ENCODE results near the gene DPF3.

DPF3 gene

DNA sequence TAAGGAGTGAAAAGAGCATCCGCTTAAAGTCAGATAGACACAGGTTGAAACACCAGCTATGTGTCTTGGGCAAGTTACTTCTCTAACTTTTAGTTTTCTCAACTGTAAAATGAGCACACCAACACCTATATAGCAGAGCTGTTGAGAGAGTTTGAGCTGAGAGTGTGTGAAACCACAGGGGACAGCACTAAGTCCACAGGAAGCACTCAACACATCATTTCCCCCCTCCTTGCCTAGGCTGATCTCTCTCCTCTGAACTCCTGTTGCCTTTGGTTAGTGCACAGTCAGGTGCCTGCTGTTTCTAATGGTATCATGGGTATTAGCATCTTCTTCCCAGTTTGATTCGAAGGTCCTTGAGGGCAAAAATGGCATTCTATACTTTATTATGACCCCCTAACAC is 176.7 kb downstream of the DPF3 start:
- no peak for DNase-seq

DNA sequence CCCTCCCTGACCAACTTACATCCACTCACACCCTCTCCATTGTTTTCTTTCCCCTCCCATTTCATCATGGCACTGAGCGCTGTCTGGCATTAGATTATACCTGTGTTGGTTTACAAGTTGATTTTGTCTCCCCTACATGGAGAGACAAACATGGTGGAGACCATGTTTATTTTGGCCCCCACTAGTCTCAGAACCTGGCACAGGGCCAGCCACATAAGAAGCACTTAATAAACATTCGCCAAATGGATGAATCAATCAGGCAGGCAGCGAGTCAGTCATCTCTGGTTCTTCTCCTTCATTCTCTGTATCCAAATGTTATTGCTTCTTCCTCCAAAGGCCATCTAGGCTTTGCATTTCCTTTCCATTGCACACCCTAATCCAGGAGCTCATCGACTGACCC is 177.4 kb downstream of the DPF3 start:
- DNase-seq: no peak

DNA sequence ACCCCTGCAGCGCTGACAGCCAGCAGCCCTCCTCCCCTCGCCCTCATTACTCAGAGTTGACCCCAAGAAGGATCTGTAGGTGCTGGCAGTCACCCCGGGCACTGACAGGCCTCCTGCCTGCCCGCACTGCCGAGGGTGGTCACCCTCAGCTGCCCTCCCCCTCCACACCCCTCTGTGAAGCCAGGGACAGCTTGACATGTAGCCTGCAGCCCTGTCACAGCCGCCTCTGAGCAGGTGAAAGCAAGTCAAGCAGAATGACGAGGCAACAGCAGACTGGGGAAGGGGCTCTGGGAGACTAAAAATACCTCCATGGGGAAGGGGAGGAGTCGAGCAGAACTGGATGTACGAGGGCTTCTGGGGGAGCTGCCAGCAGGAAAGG is 178.1 kb downstream of the DPF3 start:
- DNase-seq: peak in 4 of 56 donors; percentile 10 to 55 (median 17)

- DNase-seq: peak in 1 of 56 donors; percentile 32
Observed at GRCh38 chr14:72715215-72715849, 178.6 kb downstream of the DPF3 start.

GRCh38 chr14:72714871-72715214 is 179.1 kb downstream of the DPF3 start:
- DNase-seq: no peak

GRCh38 chr14:72714094-72714493 is 179.8 kb downstream of the DPF3 start:
- DNase-seq: no peak

DNA sequence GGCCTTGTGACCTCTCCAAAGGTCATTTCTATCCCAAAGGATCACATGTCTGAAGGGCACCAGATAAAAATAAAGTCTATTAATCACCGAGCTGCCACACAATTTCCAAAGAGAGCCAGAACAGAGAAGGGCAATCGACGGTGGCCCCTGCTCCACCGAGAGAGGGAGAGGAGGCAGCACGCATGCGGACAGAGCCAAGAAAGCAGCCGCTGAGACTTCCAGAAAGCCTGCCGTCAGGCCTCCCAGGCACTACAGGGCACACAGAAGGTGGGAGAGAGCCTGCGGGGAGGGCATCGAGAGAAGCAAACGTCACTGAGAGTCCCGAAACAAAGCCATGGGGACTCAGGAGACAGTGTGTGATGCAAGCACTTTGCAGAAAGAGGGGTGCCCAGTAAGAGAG is 182.0 kb downstream of the DPF3 start:
- DNase-seq: no peak

- DNase-seq: peak in 1 of 56 donors; percentile 25
Observed at GRCh38 chr14:72709916-72710611, 183.8 kb downstream of the DPF3 start.

GRCh38 chr14:72708708-72709475 is 185.0 kb downstream of the DPF3 start:
- DNase-seq: peak in 50 of 56 donors; percentile 13 to 80 (median 53)

- DNase-seq: no peak
Observed at GRCh38 chr14:72708222-72708621, 185.7 kb downstream of the DPF3 start.

DNA sequence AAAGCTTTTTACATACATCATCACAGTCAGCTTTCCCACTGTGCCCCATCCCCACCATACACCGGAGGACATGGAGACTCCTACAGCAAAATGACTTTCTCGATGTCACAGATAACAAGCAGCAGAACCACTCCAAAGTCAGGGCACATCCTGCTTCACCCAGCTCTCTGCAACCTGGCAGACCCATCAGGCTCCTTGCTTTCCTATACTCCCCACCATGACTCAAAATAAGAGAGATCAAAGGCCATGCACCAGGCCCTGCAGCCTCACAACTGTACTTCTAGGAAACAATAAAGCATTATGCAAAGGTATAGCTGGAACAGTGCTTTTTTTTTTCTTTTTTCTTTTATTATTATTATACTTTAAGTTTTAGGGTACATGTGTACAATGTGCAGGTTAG is 187.4 kb downstream of the DPF3 start:
- DNase-seq: no peak

- no peak for DNase-seq
Observed at GRCh38 chr14:72704502-72704901, 189.4 kb downstream of the DPF3 start.

- DNase-seq: peak in 2 of 56 donors; percentile 16 to 19
Observed at GRCh38 chr14:72701605-72702004, 192.3 kb downstream of the DPF3 start.

DNA sequence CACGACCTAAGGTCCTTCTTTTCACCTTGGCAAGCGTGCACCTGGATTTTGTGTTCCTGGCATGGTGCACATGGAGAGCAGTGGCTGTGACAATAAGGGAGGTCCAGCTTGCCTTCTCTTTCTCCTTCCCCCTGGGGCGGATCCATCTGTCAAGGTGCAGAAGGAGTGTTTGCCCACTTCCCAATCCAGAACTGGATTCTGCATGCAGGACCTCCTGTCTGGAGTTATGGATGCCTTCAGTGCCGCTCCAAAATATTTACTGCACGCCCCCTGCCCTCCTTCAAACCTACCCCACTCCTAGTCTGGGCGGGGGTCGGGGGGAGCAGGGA is 192.7 kb downstream of the DPF3 start:
- no peak for DNase-seq

GRCh38 chr14:72700338-72701236 is 193.3 kb downstream of the DPF3 start:
- DNase-seq: no peak

- no peak for DNase-seq
Observed at GRCh38 chr14:72699852-72700257, 194.0 kb downstream of the DPF3 start.

GRCh38 chr14:72699443-72699842 is 194.5 kb downstream of the DPF3 start:
- DNase-seq: no peak

DNA sequence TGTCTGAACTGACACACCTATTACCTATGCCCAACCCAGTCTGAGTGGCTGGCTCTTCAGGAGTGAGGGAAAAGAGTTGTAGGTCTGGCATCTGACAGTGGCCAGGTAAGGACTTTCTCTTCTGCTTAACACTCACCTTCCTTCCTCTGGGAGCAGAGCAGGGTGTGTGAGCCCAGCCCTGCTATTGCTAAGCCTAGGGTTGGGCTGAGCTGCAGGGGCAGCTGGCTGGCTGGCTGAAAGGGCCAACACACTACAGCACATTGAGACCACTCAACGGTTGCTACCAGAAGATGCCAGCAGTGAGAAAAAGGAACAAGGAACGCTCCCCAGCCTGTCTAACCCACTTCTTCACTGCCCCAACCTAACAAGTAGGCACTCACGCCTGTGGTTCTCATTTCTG is 201.2 kb downstream of the DPF3 start:
- DNase-seq: peak in 6 of 56 donors; percentile 3 to 35 (median 14)

DNA sequence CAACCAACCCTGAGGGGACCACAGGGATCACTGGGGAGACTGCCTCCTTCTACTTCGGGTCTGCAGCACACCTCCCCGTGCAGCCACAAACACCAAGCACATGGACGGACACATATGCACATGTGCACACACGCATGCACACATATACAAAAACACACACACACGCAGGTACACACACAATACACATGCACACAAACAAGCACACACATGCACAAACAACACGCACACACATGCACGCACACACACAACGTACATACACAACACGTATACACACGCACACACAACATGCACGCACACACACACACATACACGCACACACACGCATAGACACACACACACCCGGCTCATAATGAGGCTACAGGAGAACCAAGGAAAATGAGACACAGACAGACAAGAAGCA is 203.6 kb downstream of the DPF3 start:
- DNase-seq: no peak

- no peak for DNase-seq
Observed at GRCh38 chr14:72688990-72689671, 204.8 kb downstream of the DPF3 start.

DNA sequence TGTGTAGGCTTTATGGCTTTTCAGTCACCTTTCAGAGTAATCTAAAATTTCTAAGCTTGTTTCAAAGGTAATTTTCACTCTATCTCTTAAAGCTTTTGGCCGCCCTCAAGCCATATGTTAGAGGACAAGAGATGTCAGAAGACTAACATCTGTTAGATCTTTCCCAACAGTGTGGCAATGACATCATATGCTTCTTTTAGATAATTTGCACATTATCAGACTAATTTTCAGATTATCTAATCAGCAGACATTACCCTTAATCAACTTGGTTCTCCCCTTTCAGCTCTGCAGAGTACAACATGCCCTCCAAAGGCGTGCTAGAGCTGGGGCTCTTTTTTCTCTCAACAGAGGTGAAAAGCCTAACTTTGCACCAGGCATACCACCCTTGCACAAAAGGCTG is 207.1 kb downstream of the DPF3 start:
- no peak for DNase-seq
